Endothelial cell of umbilical vein (primary cell): ENCODE measurements around the gene PDE6B. TPM values are rescaled to one million over a fixed set of nuclear protein-coding genes. Genes with fewer than 3 reads are reported as not detected.

ENCODE experiments used
- BruUV-seq: library from RNA; stranded (reverse); fragments of 400-500 nt; replicated peaks from 2 replicates; lab custom pipeline; 2021; lab: Mats Ljungman, UMichigan
- CTCF ChIA-PET: fragments of 300-600, 350-600 bp; sonication (Branson Sonifier 250); formaldehyde crosslinking; loops from one replicate; lab custom pipeline; 2021; ENCODE audit warnings: antibody characterized with exemption, inconsistent platforms; lab: Charles Lee
- POLR2A ChIA-PET: fragments of 300-600, 350-600 bp; sonication (Branson Sonifier 250); formaldehyde crosslinking; loops from one replicate; lab custom pipeline; 2021; ENCODE audit warnings: antibody characterized with exemption, inconsistent platforms; lab: Charles Lee
- DNase-seq: peaks from one replicate; pipeline ENCODE4 v3.0.0-alpha.2; 2011; ENCODE audit warnings: low read depth, low spot score
- FAIRE-seq: peaks from 2 replicates; lab custom pipeline; 2011; peaks lifted over from hg19 to GRCh38; lab: Jason Lieb, UNC
- H2AFZ ChIP-seq: 2 replicates; pipeline ENCODE4 v1.6.0; 2012; ENCODE audit warnings: low read depth, low read length, control low read depth, inconsistent platforms
- H3K27ac ChIP-seq: 2 replicates; pipeline ENCODE4 v1.5.1; 2011; ENCODE audit warnings: low read depth, mild to moderate bottlenecking, control low read depth, low read length, moderate library complexity; ENCODE audit not compliant: insufficient read depth
- H3K27me3 ChIP-seq, 2 experiments: 2 replicates each; pipeline versions ENCODE4 v1.6.0 to v1.6.1; 2011; ENCODE audit warnings: low read length in 2 of 2, mixed read lengths in 1 of 2; ENCODE audit not compliant: control insufficient read depth in 2 of 2, insufficient read depth in 2 of 2
- H3K36me3 ChIP-seq, 2 experiments: 2 replicates in 1 of 2; 3 replicates in 1 of 2; pipeline ENCODE4 v1.5.1; 2011; ENCODE audit warnings: low read length in 2 of 2, mild to moderate bottlenecking in 1 of 2, moderate library complexity in 1 of 2; ENCODE audit not compliant: control insufficient read depth in 2 of 2, insufficient read depth in 2 of 2; ENCODE audit errors: extremely low read depth in 1 of 2
- H3K4me1 ChIP-seq: 3 replicates; pipeline ENCODE4 v1.5.1; 2011; ENCODE audit warnings: mild to moderate bottlenecking, low read length; ENCODE audit not compliant: control insufficient read depth, insufficient read depth; ENCODE audit errors: extremely low read depth
- H3K4me2 ChIP-seq: 2 replicates; pipeline ENCODE4 v1.6.1; 2011; ENCODE audit warnings: low read length, control low read depth, mixed read lengths; ENCODE audit not compliant: insufficient read depth
- H3K4me3 ChIP-seq, 3 experiments: fragments of 200-600 bp in 1 of 3; sonication (generic), shearing (Covaris generic) in 1 of 3; replicated peaks in 1 of 3; 2 replicates each; pipeline ENCODE4 v1.5.1; 2011 to 2016; ENCODE audit warnings: control low read depth in 3 of 3, low read length in 3 of 3, mild to moderate bottlenecking in 2 of 3, inconsistent platforms in 1 of 3, low read depth in 1 of 3, moderate library complexity in 1 of 3; ENCODE audit not compliant: insufficient read depth in 1 of 3
- H3K79me2 ChIP-seq: 2 replicates; pipeline ENCODE4 v1.6.0; 2012; ENCODE audit warnings: low read length, inconsistent platforms; ENCODE audit not compliant: control insufficient read depth, insufficient read depth
- H3K9ac ChIP-seq: replicated peaks from 2 replicates; pipeline ENCODE3; 2011; ENCODE audit warnings: low read length, control low read depth; ENCODE audit not compliant: insufficient read depth; ENCODE audit errors: extremely low read depth
- H3K9me1 ChIP-seq: replicated peaks from 3 replicates; pipeline ENCODE4 v1.6.0; 2011; ENCODE audit warnings: mild to moderate bottlenecking, low read length; ENCODE audit not compliant: control insufficient read depth, insufficient read depth; ENCODE audit errors: extremely low read depth
- H3K9me3 ChIP-seq: replicated peaks from 2 replicates; pipeline ENCODE4 v1.5.1; 2012; ENCODE audit warnings: low read length, inconsistent platforms; ENCODE audit not compliant: control insufficient read depth, insufficient read depth
- H4K20me1 ChIP-seq: replicated peaks from 2 replicates; pipeline ENCODE3; 2011; ENCODE audit warnings: mild to moderate bottlenecking, low read length; ENCODE audit not compliant: control insufficient read depth, insufficient read depth; ENCODE audit errors: extremely low read depth
- EZH2 ChIP-seq: IDR thresholded peaks from 2 replicates; pipeline ENCODE4 v1.6.1; 2012; ENCODE audit warnings: borderline replicate concordance, low read depth, mild to moderate bottlenecking, moderate library complexity, low read length, inconsistent platforms; ENCODE audit not compliant: severe bottlenecking
- FOS ChIP-seq: IDR thresholded peaks from 2 replicates; pipeline ENCODE4 v1.6.1; 2011; ENCODE audit warnings: mild to moderate bottlenecking, low read length, moderate library complexity, borderline replicate concordance; ENCODE audit not compliant: insufficient read depth
- GATA2 ChIP-seq: IDR thresholded peaks from 2 replicates; pipeline ENCODE4 v1.7.0; 2011; ENCODE audit warnings: low read depth, mild to moderate bottlenecking, moderate library complexity, mixed read lengths, low read length; ENCODE audit not compliant: insufficient read length, insufficient read depth
- JUN ChIP-seq: IDR thresholded peaks from 2 replicates; pipeline ENCODE4 v1.6.1; 2011; ENCODE audit warnings: borderline replicate concordance, low read depth; ENCODE audit not compliant: insufficient read length, insufficient read depth
- MYC ChIP-seq: IDR thresholded peaks from one replicate; pipeline ENCODE4 v1.6.1; 2011; ENCODE audit warnings: mild to moderate bottlenecking, low read depth, low read length
- POLR2A ChIP-seq: IDR thresholded peaks from 2 replicates; pipeline ENCODE4 v1.6.1; 2012; ENCODE audit warnings: low read depth, mild to moderate bottlenecking, control low read depth, low read length
- POLR2AphosphoS5 ChIP-seq: IDR thresholded peaks from 2 replicates; pipeline ENCODE4 v1.6.1; 2012; ENCODE audit warnings: low read depth, mild to moderate bottlenecking, control low read depth, low read length, moderate library complexity; ENCODE audit not compliant: insufficient read depth
- dilution Hi-C: fragments of 300-500 bp; cut with MboI; formaldehyde crosslinking; loops from one replicate; pipeline ENCODE4 v1.15.0; 2019; ENCODE audit warnings: low sequenced_read_pairs; ENCODE audit not compliant: extremely low pct_ligation_motif_present
- intact Hi-C: fragments of 100-400 bp; cut with micrococcal nuclease; formaldehyde crosslinking; loops from one replicate; pipeline ENCODE4 v1.10.0; 2022
- polyA plus RNA-seq, 4 experiments: library from polyadenylated mRNA; depleted of rRNA in 3 of 4; stranded (reverse) in 3 of 4; unstranded in 1 of 4; fragments of >200 nt; gene quantifications; 2 replicates each; pipeline versions ENCODE4 v1.2.1 to v1.2.3, GENCODE V29; 2011 to 2012; ENCODE audit warnings: missing spikeins in 1 of 4
- total RNA-seq: library from RNA; stranded (reverse); gene quantifications from 2 replicates; pipeline ENCODE4 v1.2.3, GENCODE V29; 2021
- TF ChIP-seq, protein P1 (sequence below), 2 donors: IDR thresholded peaks; 1 replicate in 1 of 2; 2 replicates in 1 of 2; pipeline ENCODE4 v1.5.1; 2011; ENCODE audit warnings: low read length in 2 of 2, mild to moderate bottlenecking in 2 of 2, moderate library complexity in 2 of 2, control low read depth in 1 of 2, inconsistent platforms in 1 of 2, low read depth in 1 of 2; ENCODE audit not compliant: insufficient read depth in 1 of 2; ENCODE audit errors: extremely low read depth in 1 of 2
- TF ChIP-seq, protein P2 (sequence below): IDR thresholded peaks from 2 replicates; pipeline ENCODE4 v1.6.1; 2011; ENCODE audit not compliant: insufficient read depth, insufficient read length

The PDE6B gene
- total and polyA plus RNA-seq, 2 donors (not counting 3 experiments of a cell fraction or from before 2014, with no cell fraction given), result 0.77 to 1.8 TPM

DNA sequence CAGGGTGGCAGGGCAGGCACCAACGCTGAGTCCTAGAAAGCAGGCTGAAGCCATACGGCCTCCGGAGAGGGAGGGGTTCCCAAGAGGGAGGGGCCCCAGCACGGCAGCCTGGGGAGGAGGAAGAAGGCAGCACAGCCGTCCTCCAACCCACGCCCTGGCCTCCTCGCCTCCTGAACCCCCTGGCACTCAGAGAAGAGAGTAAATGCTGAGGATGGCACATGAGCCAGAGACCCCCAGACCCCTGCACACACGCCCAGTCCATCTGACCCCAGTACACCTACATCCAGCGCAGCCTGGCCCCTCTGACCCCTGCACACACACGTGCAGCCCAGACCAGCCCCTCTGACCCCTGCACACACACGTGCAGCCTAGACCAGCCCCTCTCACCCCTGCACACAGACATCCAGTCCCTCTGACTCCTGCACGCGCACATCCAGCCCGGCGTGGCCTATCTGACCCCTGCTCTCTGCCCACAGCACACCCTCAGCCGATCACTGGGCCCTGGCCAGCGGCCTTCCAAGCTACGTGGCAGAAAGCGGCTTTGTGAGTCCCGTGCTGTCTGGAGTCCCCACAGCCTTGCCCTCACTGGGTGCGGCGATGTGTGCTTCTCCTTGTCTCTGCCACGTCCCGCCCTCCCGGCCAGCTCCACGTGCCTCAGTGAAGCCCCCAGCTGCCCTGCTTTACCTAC lies 30.2 kb downstream of the PDE6B start:
- BruUV-seq, result no TSS peak
- H3K79me2 ChIP-seq, result no peaks in the 10 kb centered on the region
- dilution Hi-C loops, result no loop called here

More for the DNA sequence above, 30.2 kb downstream of the PDE6B start:
- H3K4me1 ChIP-seq, result no peaks in the 10 kb centered on the region
- no peaks in the 10 kb centered on the region for H3K36me3 ChIP-seq
- DNase-seq (no peak), FAIRE-seq (no peak)
- H2AFZ ChIP-seq, result no peak overlapping the region
- CTCF ChIA-PET, result no interaction called here
- no peaks in the 10 kb centered on the region for H4K20me1 ChIP-seq
- H3K4me3 ChIP-seq, result no peak overlapping the region
- H3K9me3 ChIP-seq, result no peaks in the 10 kb centered on the region
- H3K27ac ChIP-seq, result no peak overlapping the region
- no peaks in the 10 kb centered on the region for H3K27me3 ChIP-seq
- no peak overlapping the region for H3K9ac ChIP-seq
- TF ChIP-seq, protein P1, sequence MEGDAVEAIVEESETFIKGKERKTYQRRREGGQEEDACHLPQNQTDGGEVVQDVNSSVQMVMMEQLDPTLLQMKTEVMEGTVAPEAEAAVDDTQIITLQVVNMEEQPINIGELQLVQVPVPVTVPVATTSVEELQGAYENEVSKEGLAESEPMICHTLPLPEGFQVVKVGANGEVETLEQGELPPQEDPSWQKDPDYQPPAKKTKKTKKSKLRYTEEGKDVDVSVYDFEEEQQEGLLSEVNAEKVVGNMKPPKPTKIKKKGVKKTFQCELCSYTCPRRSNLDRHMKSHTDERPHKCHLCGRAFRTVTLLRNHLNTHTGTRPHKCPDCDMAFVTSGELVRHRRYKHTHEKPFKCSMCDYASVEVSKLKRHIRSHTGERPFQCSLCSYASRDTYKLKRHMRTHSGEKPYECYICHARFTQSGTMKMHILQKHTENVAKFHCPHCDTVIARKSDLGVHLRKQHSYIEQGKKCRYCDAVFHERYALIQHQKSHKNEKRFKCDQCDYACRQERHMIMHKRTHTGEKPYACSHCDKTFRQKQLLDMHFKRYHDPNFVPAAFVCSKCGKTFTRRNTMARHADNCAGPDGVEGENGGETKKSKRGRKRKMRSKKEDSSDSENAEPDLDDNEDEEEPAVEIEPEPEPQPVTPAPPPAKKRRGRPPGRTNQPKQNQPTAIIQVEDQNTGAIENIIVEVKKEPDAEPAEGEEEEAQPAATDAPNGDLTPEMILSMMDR (IDR thresholded peaks at IDR 0.05; ENCODE audit: extremely low read depth in 1 of 2, insufficient read depth in 1 of 2, low read depth in 1 of 2, low read length in 2 of 2), result no peak
- no peak for TF ChIP-seq POLR2AphosphoS5
- TF ChIP-seq POLR2A, result no peak
- TF ChIP-seq EZH2, result no peak
- TF ChIP-seq, protein P2, sequence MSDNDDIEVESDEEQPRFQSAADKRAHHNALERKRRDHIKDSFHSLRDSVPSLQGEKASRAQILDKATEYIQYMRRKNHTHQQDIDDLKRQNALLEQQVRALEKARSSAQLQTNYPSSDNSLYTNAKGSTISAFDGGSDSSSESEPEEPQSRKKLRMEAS, result no peak
- TF ChIP-seq GATA2, result no peak
- no peak for TF ChIP-seq FOS
- TF ChIP-seq MYC, result no peak
- no peak for TF ChIP-seq JUN
- intact Hi-C loops, result no loop called here
- H3K4me2 ChIP-seq, result no peak overlapping the region
- POLR2A ChIA-PET, result no interaction called here
- no peaks in the 10 kb centered on the region for H3K9me1 ChIP-seq
